Epithelial cell of proximal tubule (primary cell): Measurements from ENCODE around the gene FFAR2. TPM values are rescaled to one million over a fixed set of nuclear protein-coding genes. Genes with fewer than 3 reads are reported as not detected.

Experiments
- DNase-seq: peaks from one replicate; pipeline ENCODE4 v3.0.0-alpha.2; 2011; ENCODE audit warnings: low read depth
- H3K4me3 ChIP-seq: 2 replicates; pipeline ENCODE4 v1.5.1; 2011; ENCODE audit warnings: low read depth, mild to moderate bottlenecking, low read length
- total RNA-seq: library from RNA; depleted of rRNA; stranded (reverse); fragments of >200 nt; gene quantifications from 2 replicates; pipeline ENCODE4 v1.2.3, GENCODE V29; 2015
- TF ChIP-seq, protein P1 (sequence below): conservative IDR thresholded peaks from 2 replicates; pipeline ENCODE4 v1.5.1; 2012; ENCODE audit warnings: low read depth, mild to moderate bottlenecking, low read length

The FFAR2 gene
- total RNA-seq, 1 donor from 2014 or later = not detected

DNA sequence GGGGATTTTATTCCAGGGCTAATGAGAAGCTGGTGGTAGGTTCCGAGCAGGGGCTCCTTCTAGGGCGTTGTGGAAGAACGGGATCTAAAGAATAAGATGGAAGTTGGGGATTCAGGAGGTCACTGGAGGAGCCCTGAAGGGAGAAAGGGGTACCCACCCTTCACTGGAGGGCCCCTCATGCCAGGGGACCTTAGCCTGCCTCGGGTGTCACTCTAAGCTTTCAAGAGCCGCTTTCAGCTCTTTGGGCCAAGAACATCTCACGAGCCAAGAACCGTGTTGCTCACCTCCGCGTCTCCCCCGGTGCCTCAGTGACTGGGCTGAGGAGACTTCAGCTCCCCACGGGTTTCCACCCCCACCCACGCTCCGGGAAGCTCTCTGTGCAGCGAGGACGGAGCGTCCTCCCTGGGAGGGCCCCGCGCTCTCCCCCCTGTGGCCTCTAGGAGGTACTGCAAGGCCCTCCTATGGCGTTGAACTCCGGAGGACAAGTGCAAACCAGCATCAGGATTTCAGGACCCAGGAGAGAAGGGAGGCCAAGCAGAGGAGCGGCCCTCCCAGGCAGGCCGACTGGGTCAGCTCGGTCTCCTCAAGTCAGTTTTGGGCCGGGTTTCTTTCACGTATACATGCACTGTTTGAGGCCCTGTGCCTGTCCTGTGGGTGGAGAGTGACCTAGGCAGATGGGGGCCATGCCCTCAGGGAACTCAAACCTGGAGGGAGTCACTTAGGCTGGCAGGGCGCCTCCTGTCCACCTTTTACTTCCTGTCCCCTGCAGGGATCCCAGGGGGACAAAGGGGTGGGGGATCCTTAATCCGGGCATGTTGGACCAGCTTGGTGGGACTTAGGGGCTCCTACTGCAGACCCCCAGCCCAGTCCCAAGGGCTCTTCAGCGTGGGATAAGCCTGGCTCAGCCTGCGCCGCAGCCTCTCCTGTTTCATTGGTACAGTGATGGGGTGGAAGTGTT, 47.3 kb downstream of the FFAR2 start:
- H3K4me3 ChIP-seq = peak overlapping the region; percentile 6
- no peak for DNase-seq

DNA sequence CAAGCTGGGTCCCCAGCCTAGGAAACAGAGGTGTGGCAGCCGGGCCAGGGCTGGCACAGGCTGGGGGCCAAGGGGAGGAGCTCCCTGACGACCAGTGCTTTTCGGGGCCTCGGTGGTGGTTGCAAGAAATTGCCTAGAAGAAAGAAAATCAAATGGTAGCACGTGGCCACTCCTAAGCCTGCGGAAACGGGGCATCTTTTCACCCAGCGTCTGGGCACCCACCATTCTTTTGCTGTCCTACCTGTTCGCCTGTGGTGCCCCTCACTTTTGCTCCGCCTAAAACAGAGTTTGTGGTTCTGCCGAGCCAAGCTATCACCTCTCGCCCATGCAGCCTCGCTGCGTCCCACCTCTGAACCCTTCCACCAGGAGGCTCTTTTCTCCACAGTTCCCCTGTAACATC, 49.3 kb downstream of the FFAR2 start:
- no peak for DNase-seq
- TF ChIP-seq, protein P1, sequence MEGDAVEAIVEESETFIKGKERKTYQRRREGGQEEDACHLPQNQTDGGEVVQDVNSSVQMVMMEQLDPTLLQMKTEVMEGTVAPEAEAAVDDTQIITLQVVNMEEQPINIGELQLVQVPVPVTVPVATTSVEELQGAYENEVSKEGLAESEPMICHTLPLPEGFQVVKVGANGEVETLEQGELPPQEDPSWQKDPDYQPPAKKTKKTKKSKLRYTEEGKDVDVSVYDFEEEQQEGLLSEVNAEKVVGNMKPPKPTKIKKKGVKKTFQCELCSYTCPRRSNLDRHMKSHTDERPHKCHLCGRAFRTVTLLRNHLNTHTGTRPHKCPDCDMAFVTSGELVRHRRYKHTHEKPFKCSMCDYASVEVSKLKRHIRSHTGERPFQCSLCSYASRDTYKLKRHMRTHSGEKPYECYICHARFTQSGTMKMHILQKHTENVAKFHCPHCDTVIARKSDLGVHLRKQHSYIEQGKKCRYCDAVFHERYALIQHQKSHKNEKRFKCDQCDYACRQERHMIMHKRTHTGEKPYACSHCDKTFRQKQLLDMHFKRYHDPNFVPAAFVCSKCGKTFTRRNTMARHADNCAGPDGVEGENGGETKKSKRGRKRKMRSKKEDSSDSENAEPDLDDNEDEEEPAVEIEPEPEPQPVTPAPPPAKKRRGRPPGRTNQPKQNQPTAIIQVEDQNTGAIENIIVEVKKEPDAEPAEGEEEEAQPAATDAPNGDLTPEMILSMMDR = no peak
- H3K4me3 ChIP-seq = no peak overlapping the region

More for the DNA sequence above, 47.3 kb downstream of the FFAR2 start:
- TF ChIP-seq, protein P1 = peak; percentile 94

DNA sequence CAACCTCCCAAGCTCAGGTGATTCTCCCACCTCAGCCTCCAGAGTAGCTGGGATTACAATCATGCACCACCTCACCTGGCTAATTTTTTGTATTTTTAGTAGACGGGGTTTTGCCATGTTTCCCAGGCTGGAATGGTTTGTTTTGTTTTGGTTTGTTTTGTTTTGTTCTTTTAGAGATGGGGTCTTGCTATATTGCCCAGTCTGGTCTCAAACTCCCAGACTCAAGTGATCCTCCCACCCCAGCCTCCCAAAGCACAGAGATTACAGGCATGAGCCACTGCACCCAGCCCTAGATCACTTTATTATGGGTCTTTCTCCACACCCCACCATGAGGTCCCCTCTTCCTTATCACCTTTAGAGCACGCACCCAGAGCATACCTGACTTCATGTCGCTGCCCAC, 50.2 kb downstream of the FFAR2 start:
- H3K4me3 ChIP-seq = no peak overlapping the region
- TF ChIP-seq, protein P1 = no peak
- no peak for DNase-seq

DNA sequence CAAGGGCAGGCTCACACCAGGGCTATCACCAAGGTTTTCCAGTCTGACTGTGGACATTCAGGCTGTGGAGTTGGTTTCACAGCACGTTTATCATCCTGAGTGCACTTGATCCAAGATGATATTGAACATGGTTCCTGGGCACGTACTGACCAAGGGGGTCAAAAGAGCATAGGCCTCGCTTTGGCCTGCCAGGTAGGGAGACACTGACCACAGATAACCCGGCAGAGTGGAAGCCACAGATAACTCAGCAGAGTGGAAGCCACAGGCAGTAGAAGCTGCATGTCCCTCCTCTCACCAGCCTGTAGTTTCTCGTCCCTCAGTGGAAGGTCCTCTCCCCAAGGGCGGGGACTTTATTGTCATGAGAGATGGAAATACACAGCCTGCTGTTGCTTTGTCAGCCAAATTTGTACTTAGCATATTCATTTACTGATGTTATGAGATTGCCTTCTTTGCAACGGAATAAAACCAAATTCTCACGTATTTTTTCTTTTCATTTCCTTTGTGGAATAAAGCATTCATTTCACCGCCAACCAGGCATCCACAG, 51.0 kb downstream of the FFAR2 start:
- H3K4me3 ChIP-seq = no peak overlapping the region
- no peak for DNase-seq
- TF ChIP-seq, protein P1 = no peak

DNA sequence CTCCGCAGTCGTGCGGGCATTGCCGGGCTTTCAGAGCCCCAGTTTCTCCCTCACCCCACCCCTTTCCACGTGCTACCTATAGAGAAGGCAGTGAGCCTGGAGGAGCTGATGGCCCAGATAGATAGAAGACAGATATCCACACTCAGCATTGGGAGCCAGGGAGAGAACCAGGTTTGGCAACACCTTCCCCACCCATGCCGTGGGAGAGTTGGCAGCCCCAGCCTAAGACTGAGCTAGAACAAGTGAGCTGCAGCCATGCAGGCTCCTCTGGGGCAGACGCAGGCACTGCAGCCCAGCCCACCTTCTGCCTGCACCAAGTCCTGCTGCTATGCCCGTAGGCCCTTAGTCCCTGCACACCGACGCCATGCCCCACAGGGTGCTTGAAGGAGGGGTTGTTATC, 52.6 kb downstream of the FFAR2 start:
- DNase-seq = no peak
- H3K4me3 ChIP-seq = no peak overlapping the region
- TF ChIP-seq, protein P1 = no peak

Other genes with a start within 250 kb of the FFAR2 start
- not detected in 2 replicates for gene FAM187B, start 219.5 kb upstream of the FFAR2 start, total RNA-seq
- 97.1 and 106 TPM in 2 replicates for gene LSR, start 199.3 kb upstream of the FFAR2 start, total RNA-seq
- gene USF2, start 179.3 kb upstream of the FFAR2 start, total RNA-seq = 62.9 and 67.6 TPM in 2 replicates
- not detected in 2 replicates for gene HAMP, start 165.7 kb upstream of the FFAR2 start, total RNA-seq
- gene MAG, start 156.1 kb upstream of the FFAR2 start, total RNA-seq = 3.8 TPM in 1 of 2 replicates, not detected in the other
- 0.23 and 4.8 TPM in 2 replicates for gene CD22, start 119.1 kb upstream of the FFAR2 start, total RNA-seq
- 0.06 TPM in 1 of 2 replicates, not detected in the other for gene FFAR1, start 100.4 kb upstream of the FFAR2 start, total RNA-seq
- not detected in 2 replicates for gene FFAR3, start 89.8 kb upstream of the FFAR2 start, total RNA-seq
- gene GPR42, start 77.2 kb upstream of the FFAR2 start, total RNA-seq = not detected in 2 replicates
- not detected in 2 replicates for gene KRTDAP, start 42.2 kb downstream of the FFAR2 start, total RNA-seq
- 195 and 200 TPM in 2 replicates for gene DMKN, start 65.4 kb downstream of the FFAR2 start, total RNA-seq
- not detected in 2 replicates for gene SBSN, start 80.1 kb downstream of the FFAR2 start, total RNA-seq
- not detected in 2 replicates for gene GAPDHS, start 85.2 kb downstream of the FFAR2 start, total RNA-seq
- 157 and 167 TPM in 2 replicates for gene TMEM147, start 97.4 kb downstream of the FFAR2 start, total RNA-seq
- gene ATP4A, start 115.4 kb downstream of the FFAR2 start, total RNA-seq = not detected in 2 replicates
- not detected in 2 replicates for gene PMIS2, start 137.9 kb downstream of the FFAR2 start, total RNA-seq
- gene HAUS5, start 164.5 kb downstream of the FFAR2 start, total RNA-seq = 19.2 and 19.7 TPM in 2 replicates
- gene RBM42, start 180.8 kb downstream of the FFAR2 start, total RNA-seq = 114 and 116 TPM in 2 replicates
- 0.35 TPM in 1 of 2 replicates, not detected in the other for gene ETV2, start 193.5 kb downstream of the FFAR2 start, total RNA-seq
- 496 and 575 TPM in 2 replicates for gene COX6B1, start 200.1 kb downstream of the FFAR2 start, total RNA-seq
- not detected in 2 replicates for gene UPK1A, start 218.3 kb downstream of the FFAR2 start, total RNA-seq